ENCODE results near the gene TAF10.

Gene TAF10

DNA sequence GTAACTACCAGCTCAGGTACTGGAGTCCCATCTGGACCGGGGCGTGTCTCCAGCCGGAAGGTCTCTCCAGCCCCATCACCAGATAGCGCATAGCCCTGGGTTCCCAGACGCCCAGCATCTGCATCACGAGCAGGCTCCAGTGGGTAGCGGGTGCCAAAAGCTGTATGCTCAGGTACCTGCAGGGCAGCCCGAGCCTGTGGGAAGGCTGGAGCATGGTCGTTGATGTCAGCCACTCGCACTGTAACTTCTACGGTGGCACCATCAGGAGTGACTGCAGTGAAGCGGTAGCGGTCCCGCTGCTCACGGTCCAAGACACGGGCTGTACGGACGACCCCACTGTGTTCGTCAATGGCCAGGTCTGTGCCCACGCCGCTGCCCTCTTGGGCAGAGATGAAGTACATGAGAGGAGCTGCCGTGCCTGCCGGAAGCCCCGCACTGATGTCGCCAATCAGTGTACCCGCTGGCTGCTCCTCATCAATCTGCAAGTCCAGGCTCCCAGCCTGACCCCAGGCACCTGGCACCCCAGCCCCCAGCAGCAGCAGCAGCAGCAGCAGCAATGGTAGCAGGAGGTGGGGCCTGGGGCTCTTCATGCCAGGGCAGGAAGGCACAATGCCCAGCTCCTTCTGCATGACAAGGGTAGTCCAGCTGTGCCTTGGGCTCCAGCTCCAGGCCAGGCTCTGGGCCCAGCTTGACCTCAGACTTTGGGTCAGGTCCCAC is 29.1 kb upstream of the TAF10 start:
- no peak for DNase-seq (ENCODE audit: low read depth)

DNA sequence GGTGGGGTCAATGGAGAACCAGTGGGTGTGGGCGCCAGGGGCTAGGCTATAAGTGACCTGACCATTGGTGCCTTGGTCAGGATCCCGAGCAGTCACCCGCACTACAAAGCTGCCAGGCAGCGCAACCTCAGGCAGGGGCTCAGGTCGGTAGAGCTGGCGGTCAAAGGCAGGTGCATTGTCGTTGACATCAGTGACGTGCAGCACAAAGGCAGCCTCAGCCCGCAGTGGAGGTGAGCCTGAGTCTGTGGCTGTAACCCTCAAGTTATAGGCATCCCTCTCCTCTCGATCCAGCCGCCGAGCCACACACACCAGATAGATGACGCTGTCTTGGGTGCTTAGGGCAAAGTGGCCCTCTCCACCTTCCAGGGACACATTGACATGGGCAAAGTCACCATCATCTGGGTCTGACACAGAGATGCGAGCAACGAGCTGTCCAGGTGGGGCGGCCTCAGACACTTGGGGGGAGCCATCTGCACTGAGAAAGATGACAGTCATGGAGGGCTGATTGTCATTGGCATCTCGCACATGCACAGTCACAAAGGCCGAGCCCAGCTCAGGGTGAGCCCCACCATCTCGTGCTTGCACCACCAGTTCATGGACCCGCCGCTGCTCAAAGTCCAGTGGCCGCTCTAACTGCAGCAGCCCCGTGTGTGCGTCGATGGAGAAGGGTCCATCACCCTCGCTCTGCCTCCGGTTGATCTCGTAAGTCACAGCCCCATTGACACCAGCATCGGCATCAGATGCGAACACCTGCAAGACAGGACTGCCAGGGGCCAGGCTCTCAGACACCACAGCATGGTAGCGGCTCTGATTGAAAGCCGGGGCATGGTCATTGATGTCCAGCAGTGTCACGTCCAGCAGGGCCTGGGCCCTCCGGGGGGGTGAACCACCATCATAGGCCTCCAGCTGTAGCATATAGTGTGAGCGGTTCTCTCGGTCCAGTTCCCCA is 28.3 kb upstream of the TAF10 start:
- no peak for DNase-seq (ENCODE audit: low read depth)

DNA sequence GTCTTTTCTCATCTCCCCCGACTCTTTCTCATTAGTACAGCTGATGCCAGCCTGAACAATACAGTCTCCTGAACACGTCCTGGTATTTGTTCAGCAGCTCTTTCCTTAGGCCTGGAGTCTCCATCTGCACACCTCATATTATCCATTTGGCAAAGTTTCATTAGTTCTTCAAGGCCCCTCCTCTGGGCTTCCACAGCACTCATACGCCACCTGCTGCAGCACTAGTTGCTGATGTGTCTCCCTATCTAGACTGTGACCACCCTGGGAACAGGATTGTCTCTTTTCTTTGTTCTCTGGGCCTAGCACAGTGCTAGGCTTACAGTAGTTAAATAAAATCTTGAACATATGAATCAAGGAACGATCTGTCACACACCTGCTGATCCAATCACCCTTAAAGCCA is 26.4 kb upstream of the TAF10 start:
- DNase-seq (ENCODE audit: low read depth), result no peak

DNA sequence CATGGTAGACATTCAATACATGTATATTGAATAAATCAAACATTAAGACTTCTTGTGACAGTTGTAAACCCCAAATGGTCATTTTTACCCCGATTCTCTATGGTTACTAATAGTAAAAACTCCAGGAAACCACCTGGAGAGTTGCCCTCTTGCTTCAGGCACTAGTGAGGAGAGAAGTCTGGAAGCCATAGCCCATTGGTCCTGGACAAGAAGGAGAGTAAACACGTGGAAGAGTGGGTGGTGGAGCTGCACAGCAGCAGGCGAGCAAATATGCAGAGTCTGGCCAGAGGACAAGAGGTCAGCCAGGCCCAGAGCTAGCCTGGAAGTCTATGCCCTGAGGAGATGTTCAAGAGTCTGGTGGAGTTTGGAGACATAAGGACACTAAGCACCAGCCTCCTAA is 25.9 kb upstream of the TAF10 start:
- no peak for DNase-seq (ENCODE audit: low read depth)

DNA sequence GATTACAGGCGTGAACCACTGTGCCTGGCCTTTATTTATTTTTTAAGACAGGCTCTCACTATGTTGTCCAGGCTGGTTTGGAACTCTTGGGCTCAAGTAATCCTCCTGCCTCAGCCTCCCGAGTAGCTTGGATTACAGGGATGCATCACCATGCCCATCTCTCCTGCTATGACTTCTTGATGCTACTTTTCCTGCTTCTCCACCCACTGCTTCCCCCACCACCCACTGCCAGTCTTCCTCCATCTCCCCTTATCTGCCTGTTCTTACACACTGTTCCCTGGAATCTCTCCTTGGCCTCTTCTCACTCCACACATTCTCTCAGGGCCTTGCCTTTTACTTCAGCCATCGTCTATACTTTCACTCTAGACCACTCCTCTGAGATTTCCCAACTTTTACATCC is 24.5 kb upstream of the TAF10 start:
- no peak for DNase-seq (ENCODE audit: low read depth)

DNA sequence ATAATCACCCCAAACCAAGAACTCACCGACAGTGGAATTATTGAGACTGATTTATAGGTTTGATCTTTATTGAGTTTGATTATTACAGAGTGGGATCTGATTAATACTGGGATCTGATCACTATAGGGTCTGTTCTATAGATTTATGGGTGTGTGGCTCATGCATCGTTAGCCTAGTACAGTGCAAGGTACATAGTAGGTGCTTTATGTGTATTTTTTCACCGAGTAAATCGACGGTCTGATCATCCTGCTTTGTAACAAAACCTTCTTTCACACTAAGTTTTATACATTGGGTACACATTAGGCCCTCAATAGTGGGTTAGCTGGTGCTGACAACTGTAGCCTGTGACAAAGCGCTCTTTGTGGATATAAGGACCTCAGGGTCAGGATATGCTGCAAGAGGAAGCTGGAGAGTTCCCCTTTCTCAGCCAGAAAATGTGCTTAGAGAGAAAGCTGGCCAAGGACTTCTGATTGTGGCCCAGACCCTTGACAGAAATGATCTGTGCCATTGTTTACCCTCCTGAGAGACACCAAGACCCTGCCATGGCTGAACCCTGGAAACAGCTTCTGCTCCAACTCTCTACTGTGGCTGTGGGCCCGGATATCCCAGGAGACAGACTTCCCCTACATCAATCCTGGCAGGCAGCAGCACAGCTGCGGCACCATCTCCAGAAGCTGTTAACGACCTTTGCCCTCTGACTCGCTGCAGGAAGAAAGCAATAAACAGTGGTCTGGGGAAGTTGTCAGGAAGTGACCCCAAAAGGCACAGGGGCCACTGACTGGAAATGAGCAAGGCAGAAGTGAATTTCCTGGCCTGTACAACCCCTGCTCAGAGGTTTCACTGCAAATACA is 23.3 kb upstream of the TAF10 start:
- DNase-seq (ENCODE audit: low read depth), result no peak

DNA sequence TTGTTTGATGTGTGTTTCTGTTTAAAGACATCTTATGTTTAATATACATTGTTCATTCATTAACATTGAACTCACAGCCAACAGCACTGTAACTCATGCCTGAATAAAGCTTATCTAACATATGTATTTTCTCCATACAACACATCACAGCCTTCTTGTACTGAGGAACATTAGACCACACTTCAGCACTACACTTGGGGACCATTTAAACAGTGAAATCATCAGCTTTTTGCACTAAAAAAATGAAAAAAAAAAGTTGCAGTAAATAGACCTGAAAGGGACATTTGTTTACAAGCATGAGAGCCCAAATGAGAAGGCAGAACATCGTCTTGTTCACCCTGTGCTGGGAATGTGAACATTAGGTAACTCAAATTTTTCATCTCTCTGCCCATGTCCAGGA is 22.5 kb upstream of the TAF10 start:
- DNase-seq (ENCODE audit: low read depth), result no peak

DNA sequence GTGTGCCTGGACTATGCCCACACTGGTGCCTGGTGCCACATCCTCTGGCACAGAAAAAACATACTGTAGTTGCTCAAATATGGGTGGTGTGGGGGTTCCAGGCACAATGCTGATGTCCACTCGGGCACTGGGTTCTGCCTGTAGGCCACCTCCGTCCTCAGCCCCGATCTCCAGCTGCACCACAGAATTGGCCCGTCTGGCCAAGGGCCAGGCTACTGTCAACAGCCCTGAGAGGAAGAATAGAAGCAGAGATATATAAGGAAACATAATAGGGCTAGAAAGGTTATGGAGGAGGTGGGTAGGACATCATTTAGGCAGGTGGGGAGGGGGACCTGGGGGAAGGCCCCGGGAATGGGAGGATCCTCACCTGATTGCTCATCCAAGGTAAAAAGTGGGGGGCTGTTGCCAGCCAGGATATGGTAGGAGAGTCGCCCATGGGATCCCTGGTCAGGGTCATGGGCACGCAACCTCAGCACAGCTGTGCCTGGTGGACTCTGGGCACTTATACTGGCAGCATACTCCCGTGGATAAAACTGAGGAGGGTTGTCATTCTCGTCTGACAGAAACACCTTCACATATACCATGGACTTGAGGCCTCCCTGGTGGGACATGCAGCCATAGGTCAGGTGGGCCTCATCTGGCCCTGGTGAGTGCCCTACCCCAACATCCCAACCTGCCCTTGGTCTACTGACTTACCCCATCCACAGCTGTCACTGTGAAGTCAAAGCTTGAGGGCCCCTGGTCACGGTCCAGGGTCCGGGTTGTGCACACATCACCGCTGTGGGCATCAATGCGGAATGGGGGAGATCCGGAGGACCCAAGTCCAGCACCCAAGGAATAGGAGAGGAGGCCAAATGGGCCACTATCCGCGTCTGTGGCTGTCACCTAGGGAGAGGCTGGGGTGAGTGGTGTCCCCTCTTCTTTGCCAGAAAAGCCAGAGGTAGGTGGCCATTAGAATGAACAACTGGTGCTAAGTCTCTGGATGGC is 21.7 kb upstream of the TAF10 start:
- DNase-seq (ENCODE audit: low read depth), result no peak

DNA sequence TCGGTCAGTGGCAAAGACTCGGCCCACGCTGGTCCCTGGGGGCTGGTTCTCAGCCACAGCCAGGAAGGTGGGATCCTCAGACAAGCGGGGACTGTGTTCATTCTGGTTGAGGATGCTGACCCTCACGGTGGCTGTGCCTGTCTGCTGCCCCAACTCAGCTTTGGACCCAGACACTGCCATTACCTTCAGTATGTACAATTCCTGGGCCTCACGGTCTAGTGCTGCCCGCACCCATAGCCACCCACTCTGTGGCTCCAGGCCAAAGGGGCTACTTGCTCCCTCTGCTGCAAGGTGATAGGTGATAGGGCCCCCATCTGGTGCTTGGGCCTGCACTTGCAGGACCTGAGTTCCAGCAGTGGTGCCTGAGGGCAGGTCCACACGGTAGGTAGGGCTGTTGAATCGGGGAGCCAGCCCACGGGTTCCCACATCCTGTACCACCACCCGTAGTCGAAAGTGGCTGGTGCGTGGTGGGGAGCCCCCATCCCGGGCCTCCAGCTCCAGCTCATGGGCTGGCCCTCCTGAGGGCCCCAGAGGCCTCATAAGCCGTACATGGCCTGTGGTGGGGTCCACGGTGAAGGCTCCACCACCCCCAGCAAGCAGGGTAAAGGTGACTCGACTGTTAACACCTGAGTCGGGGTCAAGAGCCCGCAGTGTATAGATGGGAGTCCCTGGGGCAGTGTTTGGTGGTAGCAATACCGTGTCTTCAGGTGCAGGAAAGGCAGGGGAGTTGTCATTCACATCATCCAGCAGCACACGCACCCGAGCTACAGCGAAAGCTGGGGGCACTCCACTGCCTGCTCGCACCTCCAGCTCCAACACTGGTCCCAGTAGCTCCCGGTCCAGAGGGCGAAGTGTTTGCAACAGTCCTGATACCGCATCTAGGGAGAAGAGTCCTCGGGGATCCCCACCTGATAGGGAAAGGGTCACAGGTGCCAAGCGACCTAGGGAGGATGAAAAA is 20.4 kb upstream of the TAF10 start:
- DNase-seq (ENCODE audit: low read depth), result no peak

DNA sequence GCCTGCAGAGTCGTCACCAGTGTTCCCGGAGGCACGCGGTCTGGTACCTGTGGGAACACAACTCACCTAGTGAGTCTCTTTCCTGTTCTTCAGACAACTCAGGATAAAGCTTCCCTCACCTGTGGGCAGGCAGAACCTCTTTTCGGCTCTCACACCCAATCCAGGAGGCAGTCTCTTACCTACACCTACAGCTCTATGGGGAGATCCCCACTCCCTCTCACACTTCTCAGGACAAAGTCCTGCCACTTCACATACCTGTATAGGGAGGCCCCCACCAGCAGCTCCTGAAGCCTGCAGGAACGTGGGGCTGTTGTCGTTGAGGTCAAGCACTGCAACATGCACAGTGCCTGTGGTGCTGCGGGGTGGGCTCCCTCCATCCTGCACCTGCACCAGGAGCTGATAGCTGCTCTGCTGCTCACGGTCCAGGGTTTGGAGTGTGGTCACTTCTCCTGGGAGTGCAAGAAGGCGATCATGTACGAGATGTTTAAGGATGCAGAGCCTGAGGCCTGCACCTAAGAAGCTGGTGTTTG is 19.4 kb upstream of the TAF10 start:
- DNase-seq (ENCODE audit: low read depth), result no peak

DNA sequence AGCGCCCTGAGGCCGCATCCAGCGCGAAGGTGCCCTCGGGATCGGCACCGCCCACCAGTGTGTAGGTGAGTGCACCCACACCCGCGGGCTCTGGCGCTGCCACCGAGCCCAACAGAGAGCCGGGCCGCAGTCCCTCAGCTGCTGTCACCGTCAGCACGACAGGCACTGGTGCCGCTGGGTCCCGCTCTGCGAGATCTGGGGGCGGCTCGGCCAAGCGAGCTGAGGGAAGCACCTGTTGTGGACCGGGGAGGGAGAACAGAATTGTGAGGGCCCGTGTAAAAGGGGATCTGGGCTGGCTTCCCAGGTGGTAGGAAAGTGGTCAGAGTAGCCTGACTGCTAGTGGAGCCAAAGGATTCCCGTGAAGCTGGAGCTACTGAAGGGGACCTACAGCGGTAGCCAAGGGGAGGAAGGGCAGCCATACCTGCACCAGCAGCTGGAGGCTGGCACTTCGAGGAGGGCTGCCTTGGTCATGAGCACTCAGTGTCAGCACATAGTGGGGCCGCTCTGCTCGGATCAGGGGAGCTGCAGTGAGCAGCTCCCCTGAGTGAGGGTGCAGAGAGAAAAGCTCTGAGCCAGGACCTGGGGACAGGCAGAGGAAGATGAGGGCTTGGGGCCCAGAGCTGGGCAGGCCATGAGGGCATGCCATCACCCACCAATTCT is 18.7 kb upstream of the TAF10 start:
- no peak for DNase-seq (ENCODE audit: low read depth)

DNA sequence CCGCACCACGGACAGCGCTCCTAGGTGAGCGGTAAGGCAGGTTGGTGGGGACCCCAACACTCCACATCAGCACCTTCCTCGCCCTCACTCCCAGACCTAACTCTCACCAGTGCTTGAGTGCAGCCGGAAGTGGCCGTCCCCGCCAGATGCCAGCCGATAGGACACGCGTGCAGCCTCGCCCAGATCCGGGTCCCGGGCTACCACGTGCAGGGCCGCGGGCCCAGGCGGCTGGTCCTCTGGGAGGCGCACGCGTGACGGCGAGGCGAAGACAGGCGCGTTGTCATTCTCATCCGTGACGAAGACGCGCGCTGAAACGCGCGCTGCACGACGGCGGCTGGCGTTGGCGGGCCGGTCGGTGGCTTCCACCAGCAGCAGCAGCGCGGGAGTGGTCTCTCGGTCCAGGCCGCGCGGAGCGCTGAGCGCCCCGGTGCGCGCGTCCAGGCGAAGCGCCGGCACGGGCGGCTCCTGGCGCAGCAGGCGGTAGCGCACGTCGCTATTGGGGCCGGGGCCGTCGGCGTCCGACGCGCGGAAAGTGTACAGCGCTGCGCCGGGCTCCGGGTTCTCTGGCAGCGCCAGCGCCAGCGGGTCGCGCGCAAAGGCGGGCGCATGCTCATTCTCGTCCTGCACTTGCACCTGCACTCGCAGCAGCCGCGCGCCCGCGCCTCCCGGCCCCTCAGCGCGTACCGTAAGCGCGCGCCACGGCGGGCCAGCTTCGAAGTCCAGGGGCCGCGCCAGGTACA is 18.0 kb upstream of the TAF10 start:
- DNase-seq (ENCODE audit: low read depth), result no peak

DNA sequence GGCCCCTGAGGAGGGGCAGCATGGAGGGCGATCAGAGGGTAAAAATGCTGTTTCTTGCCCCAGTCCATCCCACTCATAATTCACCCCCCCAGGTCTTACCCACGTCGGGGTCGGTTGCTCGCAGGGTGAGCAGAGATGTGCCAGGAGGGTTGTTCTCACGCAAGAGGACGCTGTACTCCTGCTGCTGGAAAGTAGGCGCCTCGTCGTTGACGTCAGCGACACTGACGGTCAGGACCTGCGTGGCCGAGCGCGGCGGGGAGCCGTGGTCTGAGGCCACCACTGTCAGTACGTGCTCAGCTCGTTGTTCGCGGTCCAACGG is 17.5 kb upstream of the TAF10 start:
- no peak for DNase-seq (ENCODE audit: low read depth)

DNA sequence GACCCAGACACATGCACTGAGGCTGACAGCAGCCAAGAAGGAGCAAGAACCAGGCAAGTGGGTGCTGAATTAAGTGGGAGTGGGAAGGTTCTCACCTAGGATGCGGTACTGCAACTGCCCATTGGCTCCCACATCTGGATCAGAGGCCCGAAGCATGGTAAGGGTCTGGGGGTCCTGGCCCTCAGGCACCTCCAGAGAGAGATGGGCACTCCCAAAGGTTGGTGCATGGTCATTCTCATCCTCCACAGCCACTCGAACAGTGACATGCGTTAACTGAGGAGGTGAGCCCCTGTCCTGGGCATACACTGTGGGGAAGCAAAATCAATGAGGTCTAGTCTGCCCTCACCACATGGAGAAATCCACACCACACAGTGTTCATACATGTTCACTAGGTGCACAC is 16.5 kb upstream of the TAF10 start:
- no peak for DNase-seq (ENCODE audit: low read depth)

DNA sequence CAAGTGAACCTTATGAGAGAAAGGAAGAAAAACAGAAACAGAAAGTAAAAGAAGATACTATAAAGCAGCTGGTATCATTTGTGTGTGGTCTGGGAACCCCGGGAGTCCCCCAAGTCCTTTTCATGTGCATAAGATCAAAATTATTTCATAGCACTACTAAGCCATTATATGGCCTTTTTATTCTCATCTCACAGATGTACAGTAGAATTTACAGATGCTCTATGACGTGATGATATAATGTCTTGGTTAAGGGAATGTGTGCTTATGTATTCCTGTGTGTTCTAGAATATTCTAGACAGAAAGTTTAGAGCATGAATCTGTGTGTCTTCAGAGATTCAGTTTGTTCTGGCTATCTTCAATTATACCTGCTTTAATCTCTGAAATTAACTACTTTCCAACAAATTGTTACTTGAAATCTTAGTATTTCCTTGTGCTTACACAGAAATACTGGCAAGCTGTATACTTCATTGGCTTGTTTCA is 15.8 kb upstream of the TAF10 start:
- DNase-seq (ENCODE audit: low read depth), result no peak

DNA sequence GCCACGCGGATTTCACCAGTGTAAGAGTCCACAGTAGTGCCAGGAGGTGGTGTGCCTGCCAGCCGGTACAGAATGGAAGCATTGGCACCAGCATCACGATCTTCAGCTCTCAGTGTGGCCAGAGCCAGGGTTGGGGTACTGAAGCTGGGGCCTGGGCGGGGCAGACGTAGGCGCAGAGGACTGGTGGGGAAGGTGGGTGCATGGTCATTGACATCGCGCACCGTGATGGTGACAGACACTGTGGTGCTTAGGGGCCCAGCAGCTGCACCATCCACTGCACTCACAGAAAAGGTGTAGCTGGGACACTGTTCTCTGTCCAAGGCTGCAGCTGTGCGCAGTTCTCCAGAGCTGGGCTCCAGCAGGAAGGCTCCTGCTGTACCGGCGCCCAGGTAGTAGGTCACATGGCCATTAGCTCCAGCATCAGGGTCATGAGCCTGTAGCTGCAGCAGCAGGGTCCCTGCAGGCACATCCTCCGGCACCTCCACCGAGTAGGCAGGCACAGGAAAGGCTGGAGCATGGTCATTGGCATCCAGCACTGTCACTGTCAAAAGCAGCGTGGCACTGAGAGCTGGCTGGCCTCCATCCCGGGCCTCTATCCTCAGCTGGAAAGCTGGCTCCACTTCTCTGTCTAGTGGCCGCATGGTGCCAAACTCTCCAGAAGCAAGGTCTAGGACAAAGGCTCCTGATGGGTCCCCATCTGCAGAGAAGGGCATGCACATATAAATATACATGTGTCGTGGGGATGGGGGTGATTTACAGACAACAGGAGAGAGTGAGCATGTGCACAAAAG is 15.2 kb upstream of the TAF10 start:
- no peak for DNase-seq (ENCODE audit: low read depth)

DNA sequence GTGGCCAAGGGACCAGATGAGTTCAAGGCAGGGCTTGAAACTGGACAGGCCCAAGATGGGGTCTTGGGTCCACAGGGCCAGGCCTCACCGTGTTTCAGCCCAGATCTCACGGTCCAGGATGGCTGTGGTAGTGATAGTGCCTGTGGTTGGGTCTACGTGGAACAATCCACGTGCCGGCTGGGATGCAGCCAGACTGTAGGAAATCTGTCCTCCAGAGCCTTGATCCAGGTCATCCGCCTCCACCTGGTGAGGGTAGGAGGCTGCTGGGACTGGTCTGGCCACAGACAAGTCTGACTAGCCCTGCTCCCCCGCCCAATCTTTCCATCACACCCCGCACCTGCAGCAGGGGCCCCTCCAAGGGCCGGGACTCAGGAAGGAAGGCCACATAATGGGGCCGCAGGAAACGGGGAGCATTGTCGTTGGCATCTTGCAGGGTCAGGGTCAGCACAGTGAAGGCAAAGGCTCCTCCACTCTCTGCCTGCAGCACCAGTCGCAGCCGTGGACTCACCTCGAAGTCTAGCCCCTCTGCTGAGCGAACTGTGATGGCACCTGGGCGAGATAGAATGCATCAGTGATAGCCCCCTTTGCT is 13.9 kb upstream of the TAF10 start:
- DNase-seq (ENCODE audit: low read depth), result no peak

Data from stimulated activated CD8-positive, alpha-beta memory T cell treated with anti-CD3 and anti-CD28 coated beads, Interleukin-12 subunit alpha, Interleukin-12 subunit beta, amount 100 ng/mL, for 4 hours (primary cell).